Measurements from ENCODE around the gene PKD1.

DNA sequence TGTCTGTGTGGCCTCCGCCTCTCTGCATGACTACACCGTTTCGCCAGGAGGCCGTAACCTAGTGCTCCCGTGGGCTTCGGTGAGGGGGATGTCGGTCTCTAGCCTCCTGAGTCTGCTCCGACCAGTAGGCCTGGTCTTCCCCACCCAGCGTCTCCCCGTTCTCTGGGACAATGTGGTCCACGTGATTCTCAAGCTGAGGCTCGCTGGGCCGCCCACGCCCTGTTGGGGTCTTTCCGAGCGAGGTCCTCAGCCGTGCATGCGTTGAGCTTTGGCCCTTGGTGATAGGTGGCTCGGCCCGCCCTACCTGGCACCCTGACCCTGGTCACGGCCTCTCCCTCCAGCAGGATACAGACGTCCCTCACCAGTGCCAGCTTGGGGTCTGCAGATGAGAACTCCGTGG lies 57.0 kb downstream of the PKD1 start:
- TF ChIP-seq POLR2A (IDR thresholded peaks at IDR 0.05): no peak
- TF ChIP-seq, protein P1, sequence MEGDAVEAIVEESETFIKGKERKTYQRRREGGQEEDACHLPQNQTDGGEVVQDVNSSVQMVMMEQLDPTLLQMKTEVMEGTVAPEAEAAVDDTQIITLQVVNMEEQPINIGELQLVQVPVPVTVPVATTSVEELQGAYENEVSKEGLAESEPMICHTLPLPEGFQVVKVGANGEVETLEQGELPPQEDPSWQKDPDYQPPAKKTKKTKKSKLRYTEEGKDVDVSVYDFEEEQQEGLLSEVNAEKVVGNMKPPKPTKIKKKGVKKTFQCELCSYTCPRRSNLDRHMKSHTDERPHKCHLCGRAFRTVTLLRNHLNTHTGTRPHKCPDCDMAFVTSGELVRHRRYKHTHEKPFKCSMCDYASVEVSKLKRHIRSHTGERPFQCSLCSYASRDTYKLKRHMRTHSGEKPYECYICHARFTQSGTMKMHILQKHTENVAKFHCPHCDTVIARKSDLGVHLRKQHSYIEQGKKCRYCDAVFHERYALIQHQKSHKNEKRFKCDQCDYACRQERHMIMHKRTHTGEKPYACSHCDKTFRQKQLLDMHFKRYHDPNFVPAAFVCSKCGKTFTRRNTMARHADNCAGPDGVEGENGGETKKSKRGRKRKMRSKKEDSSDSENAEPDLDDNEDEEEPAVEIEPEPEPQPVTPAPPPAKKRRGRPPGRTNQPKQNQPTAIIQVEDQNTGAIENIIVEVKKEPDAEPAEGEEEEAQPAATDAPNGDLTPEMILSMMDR (IDR thresholded peaks at IDR 0.05): no peak
